ENCODE results near the gene ZIC1.

ZIC1 gene

GRCh38 chr3:147397155-147397874 lies 11.8 kb upstream of the ZIC1 start:
- no peaks in the 10 kb centered on the region for H3K4me1 ChIP-seq (ENCODE audit: low read length)
- H3K4me2 ChIP-seq (ENCODE audit: low read depth, low read length): no peak overlapping the region

DNA sequence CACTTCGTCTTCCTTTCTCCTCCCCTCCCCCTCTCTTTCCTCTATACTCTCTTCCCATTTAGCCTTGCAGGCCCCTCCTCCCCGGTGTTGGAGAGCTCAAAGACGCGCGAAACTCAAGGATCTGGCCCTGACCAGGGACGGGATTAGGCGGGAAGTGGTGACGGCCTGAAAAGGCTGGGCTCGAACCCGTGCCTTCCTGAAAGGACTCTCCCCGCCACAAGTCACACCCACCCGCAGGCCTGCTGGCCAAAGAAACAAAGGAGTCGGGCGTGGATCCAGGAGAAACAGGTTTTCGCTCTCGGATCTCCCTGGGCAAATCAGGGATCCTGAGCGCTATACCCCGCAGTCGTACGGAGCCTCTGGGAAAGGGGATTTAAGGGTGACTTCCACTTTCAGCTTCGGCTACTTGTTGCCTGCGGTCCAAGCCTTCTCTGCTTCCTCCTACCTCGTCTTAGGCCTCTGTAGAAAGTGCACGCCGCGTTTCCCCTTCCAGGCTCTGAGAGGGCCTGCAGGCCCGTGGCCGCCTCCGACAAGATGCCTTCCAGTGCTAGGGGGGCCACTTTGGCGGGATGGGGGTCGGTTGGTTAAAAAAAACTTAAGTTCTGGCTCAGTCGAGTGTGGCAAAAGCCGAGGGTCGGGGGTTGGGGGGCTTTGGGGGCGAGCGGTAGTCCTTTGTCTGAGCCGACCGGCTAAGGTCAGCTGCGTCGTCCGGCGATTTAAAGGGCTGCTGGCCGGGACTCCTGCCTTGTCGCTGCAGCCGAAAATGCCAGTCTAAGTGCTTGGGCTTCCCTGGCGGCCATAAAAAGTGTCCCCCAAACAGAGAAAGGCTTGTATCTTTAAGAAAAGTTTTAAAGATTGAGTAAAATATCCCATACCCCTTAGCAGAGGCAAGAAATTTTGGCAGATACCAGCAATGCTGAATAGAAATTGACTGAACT lies 11.0 kb upstream of the ZIC1 start:
- H3K4me3 ChIP-seq (ENCODE audit: low read length): no peak overlapping the region
- no peak overlapping the region for H3K4me2 ChIP-seq (ENCODE audit: low read depth, low read length)
- no peak overlapping the region for H3K9ac ChIP-seq (ENCODE audit: low read length)

More at GRCh38 chr3:147397155-147397874, 11.8 kb upstream of the ZIC1 start:
- Histone ChIP-seq H3F3A (ENCODE audit: insufficient read depth, low read length) (no peaks in the 10 kb centered on the region), H3K36me3 (replicated peaks; ENCODE audit: insufficient read depth, low read length) (no peaks in the 10 kb centered on the region), H3K9ac (ENCODE audit: low read length) (no peak overlapping the region), H2AFZ (ENCODE audit: low read length) (no peak overlapping the region), H3K27me3 (replicated peaks; ENCODE audit: insufficient read depth, low read length) (no peaks in the 10 kb centered on the region), H3K27ac (ENCODE audit: low read length) (no peak overlapping the region), H3K4me3 (ENCODE audit: low read length) (no peak overlapping the region), H4K20me1 (ENCODE audit: insufficient read depth, low read length) (no peaks in the 10 kb centered on the region), H3K79me2 (ENCODE audit: low read length) (no peaks in the 10 kb centered on the region), H3K9me2 (replicated peaks; ENCODE audit: insufficient read depth, low read length) (no peaks in the 10 kb centered on the region), H3K9me3 (replicated peaks; ENCODE audit: insufficient read depth, low read length) (no peaks in the 10 kb centered on the region)
- no peak for DNase-seq
- TF ChIP-seq EZH2phosphoT487 (IDR thresholded peaks at IDR 0.05; ENCODE audit: low read length): no peak
- TF ChIP-seq, protein P1, sequence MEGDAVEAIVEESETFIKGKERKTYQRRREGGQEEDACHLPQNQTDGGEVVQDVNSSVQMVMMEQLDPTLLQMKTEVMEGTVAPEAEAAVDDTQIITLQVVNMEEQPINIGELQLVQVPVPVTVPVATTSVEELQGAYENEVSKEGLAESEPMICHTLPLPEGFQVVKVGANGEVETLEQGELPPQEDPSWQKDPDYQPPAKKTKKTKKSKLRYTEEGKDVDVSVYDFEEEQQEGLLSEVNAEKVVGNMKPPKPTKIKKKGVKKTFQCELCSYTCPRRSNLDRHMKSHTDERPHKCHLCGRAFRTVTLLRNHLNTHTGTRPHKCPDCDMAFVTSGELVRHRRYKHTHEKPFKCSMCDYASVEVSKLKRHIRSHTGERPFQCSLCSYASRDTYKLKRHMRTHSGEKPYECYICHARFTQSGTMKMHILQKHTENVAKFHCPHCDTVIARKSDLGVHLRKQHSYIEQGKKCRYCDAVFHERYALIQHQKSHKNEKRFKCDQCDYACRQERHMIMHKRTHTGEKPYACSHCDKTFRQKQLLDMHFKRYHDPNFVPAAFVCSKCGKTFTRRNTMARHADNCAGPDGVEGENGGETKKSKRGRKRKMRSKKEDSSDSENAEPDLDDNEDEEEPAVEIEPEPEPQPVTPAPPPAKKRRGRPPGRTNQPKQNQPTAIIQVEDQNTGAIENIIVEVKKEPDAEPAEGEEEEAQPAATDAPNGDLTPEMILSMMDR (IDR thresholded peaks at IDR 0.05; ENCODE audit: low read length): no peak
- no peak for TF ChIP-seq EZH2 (optimal IDR thresholded peaks at IDR 0.05; ENCODE audit: low read depth, low read length)

DNA sequence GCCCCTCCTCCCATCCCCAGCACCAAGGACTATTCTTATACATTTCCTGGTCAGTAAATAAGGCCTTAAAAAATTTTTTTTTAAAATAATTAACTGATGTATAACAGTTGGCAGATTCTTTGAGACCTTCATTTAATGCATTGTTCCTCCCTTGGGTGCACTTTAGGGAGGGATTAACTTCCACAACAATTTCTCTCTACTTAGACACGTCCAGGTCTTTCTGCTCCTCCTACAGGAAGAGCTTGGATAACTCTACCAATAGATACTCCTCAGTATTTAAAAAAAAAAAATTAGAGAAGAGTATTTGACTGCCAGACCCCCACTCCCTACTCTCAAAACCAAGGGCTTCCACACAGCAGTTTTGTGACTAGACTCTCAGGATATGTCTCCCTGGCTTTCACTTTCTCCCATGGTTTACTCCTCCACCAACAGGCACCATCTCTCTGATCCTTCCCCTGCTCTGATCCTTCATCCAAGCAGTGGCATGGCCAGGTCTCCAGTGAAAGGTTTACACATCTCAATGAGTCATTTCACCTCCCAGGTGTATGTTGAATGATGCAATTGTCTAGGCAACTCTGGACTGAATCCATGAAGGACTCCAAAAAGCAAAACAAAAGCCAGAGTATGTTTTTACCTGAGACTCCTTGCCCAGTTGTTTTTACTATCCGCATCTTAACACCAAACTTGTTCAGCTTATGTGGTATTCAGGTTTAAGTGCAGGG lies 10.2 kb upstream of the ZIC1 start:
- H3K9me2 ChIP-seq (replicated peaks; ENCODE audit: insufficient read depth, low read length): no peaks in the 10 kb centered on the region
- H3K36me3 ChIP-seq (replicated peaks; ENCODE audit: insufficient read depth, low read length): no peaks in the 10 kb centered on the region
- no peaks in the 10 kb centered on the region for H3K4me1 ChIP-seq (ENCODE audit: low read length)
- no peak overlapping the region for H3K4me3 ChIP-seq (ENCODE audit: low read length)
- no peaks in the 10 kb centered on the region for H3K27me3 ChIP-seq (replicated peaks; ENCODE audit: insufficient read depth, low read length)
- no peak overlapping the region for H3K27ac ChIP-seq (ENCODE audit: low read length)
- no peak overlapping the region for H2AFZ ChIP-seq (ENCODE audit: low read length)
- H3K9me3 ChIP-seq (replicated peaks; ENCODE audit: insufficient read depth, low read length): no peaks in the 10 kb centered on the region
- no peaks in the 10 kb centered on the region for H3K79me2 ChIP-seq (ENCODE audit: low read length)
- TF ChIP-seq, protein P1 (IDR thresholded peaks at IDR 0.05; ENCODE audit: low read length): no peak
- TF ChIP-seq EZH2 (optimal IDR thresholded peaks at IDR 0.05; ENCODE audit: low read depth, low read length): no peak
- no peak for DNase-seq
- no peaks in the 10 kb centered on the region for H3F3A ChIP-seq (ENCODE audit: insufficient read depth, low read length)
- H4K20me1 ChIP-seq (ENCODE audit: insufficient read depth, low read length): no peaks in the 10 kb centered on the region
- no peak overlapping the region for H3K9ac ChIP-seq (ENCODE audit: low read length)
- H3K4me2 ChIP-seq (ENCODE audit: low read depth, low read length): no peak overlapping the region

More for the DNA sequence above, 11.0 kb upstream of the ZIC1 start:
- H2AFZ ChIP-seq (ENCODE audit: low read length): no peak overlapping the region
- H3K36me3 ChIP-seq (replicated peaks; ENCODE audit: insufficient read depth, low read length): no peaks in the 10 kb centered on the region
- H4K20me1 ChIP-seq (ENCODE audit: insufficient read depth, low read length): no peaks in the 10 kb centered on the region
- no peaks in the 10 kb centered on the region for H3K9me2 ChIP-seq (replicated peaks; ENCODE audit: insufficient read depth, low read length)
- DNase-seq: no peak
- H3K9me3 ChIP-seq (replicated peaks; ENCODE audit: insufficient read depth, low read length): no peaks in the 10 kb centered on the region
- no peaks in the 10 kb centered on the region for H3K4me1 ChIP-seq (ENCODE audit: low read length)
- TF ChIP-seq EZH2 (optimal IDR thresholded peaks at IDR 0.05; ENCODE audit: low read depth, low read length) (no peak), EZH2phosphoT487 (IDR thresholded peaks at IDR 0.05; ENCODE audit: low read length) (no peak)
- TF ChIP-seq, protein P1 (IDR thresholded peaks at IDR 0.05; ENCODE audit: low read length): no peak
- H3F3A ChIP-seq (ENCODE audit: insufficient read depth, low read length): no peaks in the 10 kb centered on the region
- H3K27me3 ChIP-seq (replicated peaks; ENCODE audit: insufficient read depth, low read length): no peaks in the 10 kb centered on the region
- H3K79me2 ChIP-seq (ENCODE audit: low read length): no peaks in the 10 kb centered on the region
- no peak overlapping the region for H3K27ac ChIP-seq (ENCODE audit: low read length)

Measured in MM.1S (cell line).